K562 (cell line): ENCODE data around the gene EPHB1. TPM values are rescaled to one million over a fixed set of nuclear protein-coding genes. Genes with fewer than 3 reads are reported as not detected.

Experiments
- ATAC-seq: fragments of 200-7000 bp; cut with Tn5 transposase; 3 replicates; pipeline ENCODE4 v1.9.1; 2020; ENCODE audit warnings: moderate library complexity
- BruUV-seq: library from RNA; stranded (reverse); fragments of 400-500 nt; replicated peaks from 2 replicates; lab custom pipeline; 2021; lab: Mats Ljungman, UMichigan
- CTCF ChIA-PET: fragments of 300-600 bp; formaldehyde crosslinking; extraction: SDS; loops from one replicate; lab custom pipeline; 2021; ENCODE audit warnings: low intra/inter-chr PET ratio; lab: Yijun Ruan, JAX
- POLR2A ChIA-PET: fragments of 300-600, 350-650 bp; sonication (Branson Sonifier 250); formaldehyde crosslinking; extraction: SDS; loops from one replicate; lab custom pipeline; 2021; ENCODE audit warnings: antibody characterized with exemption, inconsistent platforms; lab: Yijun Ruan, JAX
- DNase-seq, 4 experiments: peaks; one replicate each; pipeline versions ENCODE4 v3.0.0 to v3.0.0-alpha.2; 2011 to 2018; ENCODE audit warnings: low spot score in 3 of 4, mixed read lengths in 3 of 4; ENCODE audit errors: extremely low read depth in 1 of 4
- FAIRE-seq: peaks from 2 replicates; lab custom pipeline; 2011; peaks lifted over from hg19 to GRCh38; lab: Jason Lieb, UNC
- H2AFZ ChIP-seq: 2 replicates; pipeline ENCODE4 v1.6.0; 2011; ENCODE audit warnings: low read depth, low read length, control low read depth, inconsistent platforms
- H3K27ac ChIP-seq: fragments of 200-600 bp; 3 replicates; pipeline ENCODE4 v1.8.0; 2011; ENCODE audit warnings: low read depth, mild to moderate bottlenecking, control low read depth, inconsistent platforms, low read length, moderate library complexity, mixed read lengths; ENCODE audit errors: extremely low read depth
- H3K27me3 ChIP-seq, 2 experiments: fragments of 300-600 bp in 1 of 2; 2 replicates in 1 of 2; 3 replicates in 1 of 2; pipeline versions ENCODE4 v1.6.0 to v1.8.0; 2011; ENCODE audit warnings: inconsistent platforms in 2 of 2, low read length in 2 of 2, mild to moderate bottlenecking in 1 of 2, mixed read lengths in 1 of 2, moderate library complexity in 1 of 2; ENCODE audit not compliant: control insufficient read depth in 2 of 2, insufficient read depth in 2 of 2
- H3K36me3 ChIP-seq: fragments of 300-600 bp; 3 replicates; pipeline ENCODE4 v1.8.0; 2011; ENCODE audit warnings: mild to moderate bottlenecking, low read length, inconsistent platforms; ENCODE audit not compliant: control insufficient read depth, insufficient read depth
- H3K4me1 ChIP-seq, 2 experiments: fragments of 200-600 bp in 1 of 2; replicated peaks in 1 of 2; 2 replicates in 1 of 2; 3 replicates in 1 of 2; pipeline versions ENCODE4 v1.5.1 to v1.8.0; 2011; ENCODE audit warnings: inconsistent platforms in 2 of 2, low read length in 2 of 2, mild to moderate bottlenecking in 1 of 2, mixed read lengths in 1 of 2, moderate library complexity in 1 of 2; ENCODE audit not compliant: control insufficient read depth in 2 of 2, insufficient read depth in 2 of 2
- H3K4me2 ChIP-seq: 2 replicates; pipeline ENCODE4 v1.6.1; 2011; ENCODE audit warnings: low read length, control low read depth, inconsistent platforms, mixed read lengths; ENCODE audit not compliant: insufficient read depth
- H3K4me3 ChIP-seq: fragments of 200-600 bp; sonication (generic), shearing (Covaris generic); 2 replicates; pipeline ENCODE4 v1.5.1; 2016; ENCODE audit warnings: control low read depth, inconsistent platforms
- H3K79me2 ChIP-seq: fragments of 200-600 bp; 3 replicates; pipeline ENCODE4 v1.8.0; 2011; ENCODE audit warnings: low read length, inconsistent platforms; ENCODE audit not compliant: control insufficient read depth, insufficient read depth
- H3K9ac ChIP-seq, 2 experiments: 2 replicates each; pipeline versions ENCODE4 v1.6.0 to v1.6.1; 2011; ENCODE audit warnings: low read depth in 2 of 2, low read length in 2 of 2, control low read depth in 1 of 2, inconsistent platforms in 1 of 2, mild to moderate bottlenecking in 1 of 2, mixed read lengths in 1 of 2; ENCODE audit not compliant: insufficient read depth in 1 of 2
- H3K9me1 ChIP-seq: one replicate; pipeline ENCODE4 v1.6.0; 2011; ENCODE audit warnings: inconsistent platforms, mild to moderate bottlenecking, low read length, moderate library complexity; ENCODE audit not compliant: control insufficient read depth, insufficient read depth
- H3K9me3 ChIP-seq: replicated peaks from 2 replicates; pipeline ENCODE4 v1.5.1; 2011; ENCODE audit warnings: low read depth, low read length, inconsistent platforms; ENCODE audit not compliant: control insufficient read depth, insufficient read depth
- H4K20me1 ChIP-seq: replicated peaks from 2 replicates; pipeline ENCODE4 v1.6.1; 2011; ENCODE audit warnings: low read length, inconsistent platforms, mixed read lengths; ENCODE audit not compliant: control insufficient read depth, insufficient read depth
- DPF2 ChIP-seq: fragments of 450-650 bp; IDR thresholded peaks from 2 replicates; pipeline ENCODE4 v1.6.1; 2016
- MGA ChIP-seq: fragments of 450-650 bp; IDR thresholded peaks from 2 replicates; pipeline ENCODE4 v1.6.1; 2016; ENCODE audit warnings: mild to moderate bottlenecking, moderate library complexity
- MLLT1 ChIP-seq, 2 experiments: fragments of 450-650 bp; IDR thresholded peaks; 2 replicates each; pipeline ENCODE4 v1.6.1; 2016
- POLR3G ChIP-seq: IDR thresholded peaks from 2 replicates; pipeline ENCODE4 v1.6.1; 2011; ENCODE audit not compliant: insufficient read length, insufficient replicate concordance; ENCODE audit errors: extremely low read depth
- SNIP1 ChIP-seq: fragments of 450-650 bp; IDR thresholded peaks from 2 replicates; pipeline ENCODE4 v1.7.1; 2017; ENCODE audit warnings: low read depth, mild to moderate bottlenecking
- ZC3H4 ChIP-seq: sonication (generic); formaldehyde crosslinking; IDR thresholded peaks from 2 replicates; pipeline ENCODE4 v1.9.0; 2021; ENCODE audit warnings: missing genetic modification reagents, borderline replicate concordance
- WGBS: fragments of 100-300 bp; shearing (Covaris generic); methylation state at CpG from one replicate; pipeline ENCODE4 v1.1.6; 2016; ENCODE audit warnings: low coverage, mixed read lengths; ENCODE audit not compliant: insufficient coverage; ENCODE audit errors: missing lambda C conversion rate; 5-methylcytosine and 5-hydroxymethylcytosine counted together
- in situ Hi-C: fragments of 300-500 bp; cut with MboI; formaldehyde crosslinking; loops from 4 replicates; pipeline ENCODE4 v1.15.0; 2018; ENCODE audit warnings: inconsistent platforms, mixed read lengths
- intact Hi-C: fragments of 100-400 bp; cut with micrococcal nuclease; formaldehyde crosslinking; loops from 2 replicates; pipeline ENCODE4 v1.14.2; 2022
- polyA plus RNA-seq, 8 experiments: library from polyadenylated mRNA; depleted of rRNA in 4 of 8; stranded (reverse) in 5 of 8; unstranded in 3 of 8; fragments of >200 nt; fragmentation: Nextera tagmentation in 2 of 8; fragmentation: Illumina TruSeq in 1 of 8; extraction: Ambion mirVana in 2 of 8; extraction: Trizol in 1 of 8; gene quantifications; 2 replicates each; pipeline versions ENCODE4 v1.2.1 to v1.2.3, GENCODE V29; 2011 to 2014; ENCODE audit warnings: inconsistent platforms in 1 of 8, missing spikeins in 1 of 8
- total RNA-seq, 7 experiments: library from RNA; depleted of rRNA in 6 of 7; stranded (reverse); fragments of >200 nt in 6 of 7; fragmentation: Illumina TruSeq in 2 of 7; extraction: Trizol in 2 of 7; gene quantifications; 2 replicates each; pipeline versions ENCODE4 v1.2.1 to v1.2.3, GENCODE V29; 2011 to 2021; ENCODE audit warnings: low replicate concordance in 1 of 7
- TF ChIP-seq, protein P1 (sequence below): fragments of 200-400 bp; formaldehyde crosslinking; IDR thresholded peaks from 2 replicates; pipeline ENCODE4 v1.6.1; 2017; ENCODE audit warnings: mild to moderate bottlenecking, low read depth, low read length, moderate library complexity

Gene EPHB1
- total and polyA plus RNA-seq, 9 of the 15 experiments (the other 6 are each of a cell fraction or from before 2014, with no cell fraction given) = 0.29 TPM; not detected in 8

GRCh38 chr3:135238236-135238830 is 443.3 kb downstream of the EPHB1 start:
- BruUV-seq = no TSS peak
- intact Hi-C loops (no loop called here), in situ Hi-C loops (no loop called here)
- CTCF ChIA-PET = no interaction called here
- Histone ChIP-seq H3K27me3 (no peaks in the 10 kb centered on the region), H4K20me1 (no peaks in the 10 kb centered on the region), H3K36me3 (no peaks in the 10 kb centered on the region), H3K4me2 (no peak overlapping the region), H3K27ac (no peak overlapping the region), H3K4me1 (no peaks in the 10 kb centered on the region), H3K4me3 (no peak overlapping the region), H3K9me3 (no peaks in the 10 kb centered on the region), H3K9me1 (no peaks in the 10 kb centered on the region), H3K79me2 (no peaks in the 10 kb centered on the region), H3K9ac (no peak overlapping the region), H2AFZ (no peak overlapping the region)
- WGBS = 0% methylated on average over 1 of the region's 4 CpGs
- no peak for DNase-seq
- no peak for FAIRE-seq
- no peak for ATAC-seq
- POLR2A ChIA-PET = no interaction called here
- no peak for TF ChIP-seq DPF2
- no peak for TF ChIP-seq ZC3H4
- TF ChIP-seq POLR3G = no peak
- TF ChIP-seq MLLT1 (IDR thresholded peaks at IDR 0.05) = no peak
- TF ChIP-seq, protein P1, sequence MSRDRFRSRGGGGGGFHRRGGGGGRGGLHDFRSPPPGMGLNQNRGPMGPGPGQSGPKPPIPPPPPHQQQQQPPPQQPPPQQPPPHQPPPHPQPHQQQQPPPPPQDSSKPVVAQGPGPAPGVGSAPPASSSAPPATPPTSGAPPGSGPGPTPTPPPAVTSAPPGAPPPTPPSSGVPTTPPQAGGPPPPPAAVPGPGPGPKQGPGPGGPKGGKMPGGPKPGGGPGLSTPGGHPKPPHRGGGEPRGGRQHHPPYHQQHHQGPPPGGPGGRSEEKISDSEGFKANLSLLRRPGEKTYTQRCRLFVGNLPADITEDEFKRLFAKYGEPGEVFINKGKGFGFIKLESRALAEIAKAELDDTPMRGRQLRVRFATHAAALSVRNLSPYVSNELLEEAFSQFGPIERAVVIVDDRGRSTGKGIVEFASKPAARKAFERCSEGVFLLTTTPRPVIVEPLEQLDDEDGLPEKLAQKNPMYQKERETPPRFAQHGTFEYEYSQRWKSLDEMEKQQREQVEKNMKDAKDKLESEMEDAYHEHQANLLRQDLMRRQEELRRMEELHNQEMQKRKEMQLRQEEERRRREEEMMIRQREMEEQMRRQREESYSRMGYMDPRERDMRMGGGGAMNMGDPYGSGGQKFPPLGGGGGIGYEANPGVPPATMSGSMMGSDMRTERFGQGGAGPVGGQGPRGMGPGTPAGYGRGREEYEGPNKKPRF = no peak
- no peak for TF ChIP-seq MGA
- TF ChIP-seq SNIP1 = no peak
